Endothelial cell of umbilical vein (primary cell): ENCODE results near the gene DNMT3B. TPM values are rescaled to one million over a fixed set of nuclear protein-coding genes. Genes with fewer than 3 reads are reported as not detected.

Source experiments
- BruUV-seq: library from RNA; stranded (reverse); fragments of 400-500 nt; replicated peaks from 2 replicates; lab custom pipeline; 2021; lab: Mats Ljungman, UMichigan
- CTCF ChIA-PET: fragments of 300-600, 350-600 bp; sonication (Branson Sonifier 250); formaldehyde crosslinking; loops from one replicate; lab custom pipeline; 2021; ENCODE audit warnings: antibody characterized with exemption, inconsistent platforms; lab: Charles Lee
- POLR2A ChIA-PET: fragments of 300-600, 350-600 bp; sonication (Branson Sonifier 250); formaldehyde crosslinking; loops from one replicate; lab custom pipeline; 2021; ENCODE audit warnings: antibody characterized with exemption, inconsistent platforms; lab: Charles Lee
- DNase-seq: peaks from one replicate; pipeline ENCODE4 v3.0.0-alpha.2; 2011; ENCODE audit warnings: low read depth, low spot score
- FAIRE-seq: peaks from 2 replicates; lab custom pipeline; 2011; peaks lifted over from hg19 to GRCh38; lab: Jason Lieb, UNC
- H2AFZ ChIP-seq: 2 replicates; pipeline ENCODE4 v1.6.0; 2012; ENCODE audit warnings: low read depth, low read length, control low read depth, inconsistent platforms
- H3K27ac ChIP-seq: 2 replicates; pipeline ENCODE4 v1.5.1; 2011; ENCODE audit warnings: low read depth, mild to moderate bottlenecking, control low read depth, low read length, moderate library complexity; ENCODE audit not compliant: insufficient read depth
- H3K27me3 ChIP-seq, 2 experiments: 2 replicates each; pipeline versions ENCODE4 v1.6.0 to v1.6.1; 2011; ENCODE audit warnings: low read length in 2 of 2, mixed read lengths in 1 of 2; ENCODE audit not compliant: control insufficient read depth in 2 of 2, insufficient read depth in 2 of 2
- H3K36me3 ChIP-seq, 2 experiments: 2 replicates in 1 of 2; 3 replicates in 1 of 2; pipeline ENCODE4 v1.5.1; 2011; ENCODE audit warnings: low read length in 2 of 2, mild to moderate bottlenecking in 1 of 2, moderate library complexity in 1 of 2; ENCODE audit not compliant: control insufficient read depth in 2 of 2, insufficient read depth in 2 of 2; ENCODE audit errors: extremely low read depth in 1 of 2
- H3K4me1 ChIP-seq: 3 replicates; pipeline ENCODE4 v1.5.1; 2011; ENCODE audit warnings: mild to moderate bottlenecking, low read length; ENCODE audit not compliant: control insufficient read depth, insufficient read depth; ENCODE audit errors: extremely low read depth
- H3K4me2 ChIP-seq: 2 replicates; pipeline ENCODE4 v1.6.1; 2011; ENCODE audit warnings: low read length, control low read depth, mixed read lengths; ENCODE audit not compliant: insufficient read depth
- H3K4me3 ChIP-seq, 3 experiments: fragments of 200-600 bp in 1 of 3; sonication (generic), shearing (Covaris generic) in 1 of 3; replicated peaks in 1 of 3; 2 replicates each; pipeline ENCODE4 v1.5.1; 2011 to 2016; ENCODE audit warnings: control low read depth in 3 of 3, low read length in 3 of 3, mild to moderate bottlenecking in 2 of 3, inconsistent platforms in 1 of 3, low read depth in 1 of 3, moderate library complexity in 1 of 3; ENCODE audit not compliant: insufficient read depth in 1 of 3
- H3K79me2 ChIP-seq: 2 replicates; pipeline ENCODE4 v1.6.0; 2012; ENCODE audit warnings: low read length, inconsistent platforms; ENCODE audit not compliant: control insufficient read depth, insufficient read depth
- H3K9ac ChIP-seq: replicated peaks from 2 replicates; pipeline ENCODE3; 2011; ENCODE audit warnings: low read length, control low read depth; ENCODE audit not compliant: insufficient read depth; ENCODE audit errors: extremely low read depth
- H3K9me1 ChIP-seq: replicated peaks from 3 replicates; pipeline ENCODE4 v1.6.0; 2011; ENCODE audit warnings: mild to moderate bottlenecking, low read length; ENCODE audit not compliant: control insufficient read depth, insufficient read depth; ENCODE audit errors: extremely low read depth
- H3K9me3 ChIP-seq: replicated peaks from 2 replicates; pipeline ENCODE4 v1.5.1; 2012; ENCODE audit warnings: low read length, inconsistent platforms; ENCODE audit not compliant: control insufficient read depth, insufficient read depth
- H4K20me1 ChIP-seq: replicated peaks from 2 replicates; pipeline ENCODE3; 2011; ENCODE audit warnings: mild to moderate bottlenecking, low read length; ENCODE audit not compliant: control insufficient read depth, insufficient read depth; ENCODE audit errors: extremely low read depth
- GATA2 ChIP-seq: IDR thresholded peaks from 2 replicates; pipeline ENCODE4 v1.7.0; 2011; ENCODE audit warnings: low read depth, mild to moderate bottlenecking, moderate library complexity, mixed read lengths, low read length; ENCODE audit not compliant: insufficient read length, insufficient read depth
- JUN ChIP-seq: IDR thresholded peaks from 2 replicates; pipeline ENCODE4 v1.6.1; 2011; ENCODE audit warnings: borderline replicate concordance, low read depth; ENCODE audit not compliant: insufficient read length, insufficient read depth
- MYC ChIP-seq: IDR thresholded peaks from one replicate; pipeline ENCODE4 v1.6.1; 2011; ENCODE audit warnings: mild to moderate bottlenecking, low read depth, low read length
- POLR2A ChIP-seq: IDR thresholded peaks from 2 replicates; pipeline ENCODE4 v1.6.1; 2012; ENCODE audit warnings: low read depth, mild to moderate bottlenecking, control low read depth, low read length
- POLR2AphosphoS5 ChIP-seq: IDR thresholded peaks from 2 replicates; pipeline ENCODE4 v1.6.1; 2012; ENCODE audit warnings: low read depth, mild to moderate bottlenecking, control low read depth, low read length, moderate library complexity; ENCODE audit not compliant: insufficient read depth
- dilution Hi-C: fragments of 300-500 bp; cut with MboI; formaldehyde crosslinking; loops from one replicate; pipeline ENCODE4 v1.15.0; 2019; ENCODE audit warnings: low sequenced_read_pairs; ENCODE audit not compliant: extremely low pct_ligation_motif_present
- intact Hi-C: fragments of 100-400 bp; cut with micrococcal nuclease; formaldehyde crosslinking; loops from one replicate; pipeline ENCODE4 v1.10.0; 2022
- polyA plus RNA-seq, 4 experiments: library from polyadenylated mRNA; depleted of rRNA in 3 of 4; stranded (reverse) in 3 of 4; unstranded in 1 of 4; fragments of >200 nt; gene quantifications; 2 replicates each; pipeline versions ENCODE4 v1.2.1 to v1.2.3, GENCODE V29; 2011 to 2012; ENCODE audit warnings: missing spikeins in 1 of 4
- total RNA-seq: library from RNA; stranded (reverse); gene quantifications from 2 replicates; pipeline ENCODE4 v1.2.3, GENCODE V29; 2021
- TF ChIP-seq, protein P1 (sequence below): IDR thresholded peaks from 2 replicates; pipeline ENCODE4 v1.6.1; 2011; ENCODE audit not compliant: insufficient read depth, insufficient read length

The DNMT3B gene
- total and polyA plus RNA-seq, 2 donors (not counting 3 experiments of a cell fraction or from before 2014, with no cell fraction given), result 3.6 to 6.8 TPM

DNA sequence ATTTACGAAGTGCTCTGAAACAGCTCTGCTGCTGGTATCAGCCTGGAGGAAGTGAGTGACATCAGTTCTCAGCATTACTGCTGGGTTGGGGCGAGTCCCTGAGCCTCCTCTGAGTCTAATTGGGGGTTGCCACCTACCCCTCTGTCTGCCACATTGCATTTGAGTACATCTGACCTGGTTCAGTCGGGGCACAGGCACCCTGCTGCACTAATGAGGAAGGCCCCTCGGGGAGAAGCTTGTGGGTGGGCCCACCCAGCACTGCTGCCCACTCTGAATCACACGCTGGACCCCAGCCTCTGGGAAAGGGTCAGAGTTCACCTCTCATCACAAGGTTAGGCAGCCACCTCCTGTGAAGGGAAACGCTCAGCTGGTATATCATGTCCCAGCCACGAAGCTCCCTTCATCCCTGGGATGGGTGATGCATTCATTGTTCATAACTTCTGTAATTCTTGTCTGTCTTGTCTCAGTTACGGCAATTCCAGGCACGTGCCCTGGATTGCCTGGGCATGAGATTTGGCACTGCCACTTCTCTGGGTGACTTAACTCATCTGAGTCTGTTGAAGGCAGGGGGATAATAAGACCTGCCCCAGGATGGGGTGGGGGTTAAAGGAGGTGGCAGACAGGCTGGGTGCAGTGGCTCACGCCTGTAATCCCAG lies 13.3 kb downstream of the DNMT3B start:
- Histone ChIP-seq H3K36me3 (no peaks in the 10 kb centered on the region), H3K4me3 (no peak overlapping the region), H3K27ac (no peak overlapping the region), H2AFZ (no peak overlapping the region), H3K4me2 (no peak overlapping the region), H3K27me3 (no peaks in the 10 kb centered on the region), H3K9me1 (no peaks in the 10 kb centered on the region), H3K4me1 (no peaks in the 10 kb centered on the region), H4K20me1 (no peaks in the 10 kb centered on the region), H3K9me3 (no peaks in the 10 kb centered on the region), H3K79me2 (no peaks in the 10 kb centered on the region), H3K9ac (no peak overlapping the region)
- dilution Hi-C loops (no loop called here), intact Hi-C loops (loop anchor here (5.0 kb wide), 1 partner anchor 253 kb away; no protein-coding TSS in a partner anchor)
- no TSS peak for BruUV-seq
- no peak for TF ChIP-seq POLR2A
- no peak for TF ChIP-seq POLR2AphosphoS5
- no peak for TF ChIP-seq MYC
- TF ChIP-seq, protein P1, sequence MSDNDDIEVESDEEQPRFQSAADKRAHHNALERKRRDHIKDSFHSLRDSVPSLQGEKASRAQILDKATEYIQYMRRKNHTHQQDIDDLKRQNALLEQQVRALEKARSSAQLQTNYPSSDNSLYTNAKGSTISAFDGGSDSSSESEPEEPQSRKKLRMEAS, result no peak
- no peak for TF ChIP-seq JUN
- TF ChIP-seq GATA2, result no peak
- ChIA-PET POLR2A (no interaction called here), CTCF (interaction anchor here (1.4 to 7.7 kb wide), 3 partner anchors 13 to 99 kb away, joined by 6 to 636 read pairs (median 6); partner anchors contain the start of genes C20orf203 and DNMT3B)
- FAIRE-seq (no peak), DNase-seq (no peak)
